HepG2 (cell line): Measurements from ENCODE around the gene RHD. TPM values are rescaled to one million over a fixed set of nuclear protein-coding genes. Genes with fewer than 3 reads are reported as not detected.
A peak's percentile ranks its signal among the peaks of the same experiment; 100 is the strongest.

Experiments
- FOSL2 ChIP-seq: sonication (generic); formaldehyde crosslinking; IDR thresholded peaks from 2 replicates; pipeline ENCODE4 v1.4.0; 2020; ENCODE audit warnings: missing genetic modification reagents
- FOXO1 ChIP-seq: sonication (generic); formaldehyde crosslinking; IDR thresholded peaks from 2 replicates; pipeline ENCODE4 v1.4.0; 2020; ENCODE audit warnings: missing genetic modification reagents
- HDAC2 ChIP-seq: sonication (generic); formaldehyde crosslinking; IDR thresholded peaks from 2 replicates; pipeline ENCODE4 v1.4.0; 2020; ENCODE audit warnings: missing genetic modification reagents
- HDAC6 ChIP-seq: fragments of 200-600 bp; sonication (generic); IDR thresholded peaks from 2 replicates; pipeline ENCODE4 v1.7.0; 2017; ENCODE audit warnings: mild to moderate bottlenecking, antibody characterized with exemption, low read length, low read depth
- IRF1 ChIP-seq: sonication (generic); formaldehyde crosslinking; IDR thresholded peaks from 2 replicates; pipeline ENCODE4 v1.4.0; 2020; ENCODE audit warnings: low read depth, mild to moderate bottlenecking, missing genetic modification reagents
- IRF2 ChIP-seq: IDR thresholded peaks from 2 replicates; pipeline ENCODE4 v1.6.1; 2018; ENCODE audit warnings: missing genetic modification reagents, missing compliant biosample characterization
- RBFOX2 ChIP-seq: fragments of 200-400 bp; formaldehyde crosslinking; IDR thresholded peaks from 2 replicates; pipeline ENCODE4 v1.6.1; 2017; ENCODE audit warnings: low read depth, mild to moderate bottlenecking, low read length
- SATB2 ChIP-seq: sonication (generic); formaldehyde crosslinking; IDR thresholded peaks from 2 replicates; pipeline ENCODE4 v1.5.0; 2020; ENCODE audit warnings: missing genetic modification reagents
- SETDB1 ChIP-seq: sonication (generic); formaldehyde crosslinking; IDR thresholded peaks from 2 replicates; pipeline ENCODE4 v1.5.1; 2020; ENCODE audit warnings: missing genetic modification reagents, mild to moderate bottlenecking, borderline replicate concordance
- SNRNP70 ChIP-seq: fragments of 200-400 bp; formaldehyde crosslinking; IDR thresholded peaks from 2 replicates; pipeline ENCODE4 v1.6.1; 2017; ENCODE audit warnings: mild to moderate bottlenecking, low read depth, low read length, moderate library complexity
- ZEB1 ChIP-seq: IDR thresholded peaks from 2 replicates; pipeline ENCODE4 v1.6.1; 2012; ENCODE audit warnings: mild to moderate bottlenecking, low read depth, inconsistent platforms; ENCODE audit not compliant: insufficient replicate concordance
- ZNF460 ChIP-seq: sonication (generic); formaldehyde crosslinking; IDR thresholded peaks from 2 replicates; pipeline ENCODE4 v1.5.1; 2020; ENCODE audit warnings: missing genetic modification reagents, mild to moderate bottlenecking, borderline replicate concordance
- ZNF550 ChIP-seq: sonication (generic); formaldehyde crosslinking; IDR thresholded peaks from 2 replicates; pipeline ENCODE4 v1.4.0; 2020; ENCODE audit warnings: mild to moderate bottlenecking, missing genetic modification reagents, borderline replicate concordance
- ZNF724P ChIP-seq: sonication (generic); formaldehyde crosslinking; IDR thresholded peaks from 2 replicates; pipeline ENCODE4 v1.8.0; 2022; ENCODE audit warnings: missing genetic modification reagents, borderline replicate concordance
- ZNF839 ChIP-seq: sonication (generic); formaldehyde crosslinking; IDR thresholded peaks from 2 replicates; pipeline ENCODE4 v1.4.0; 2020; ENCODE audit warnings: missing genetic modification reagents, mild to moderate bottlenecking, borderline replicate concordance
- ZNF879 ChIP-seq: sonication (generic); formaldehyde crosslinking; IDR thresholded peaks from 2 replicates; pipeline ENCODE4 v1.8.1; 2023; ENCODE audit warnings: missing genetic modification reagents
- polyA plus RNA-seq, 8 experiments: library from polyadenylated mRNA; depleted of rRNA in 3 of 8; stranded (reverse) in 7 of 8; unstranded in 1 of 8; fragments of >200 nt; fragmentation: Illumina TruSeq in 4 of 8; extraction: Trizol in 4 of 8; gene quantifications; 2 replicates each; pipeline versions ENCODE4 v1.2.1 to v1.2.3, GENCODE V29; 2011 to 2016; ENCODE audit warnings: low read depth in 4 of 8, missing spikeins in 1 of 8, mixed read lengths in 1 of 8; ENCODE audit not compliant: insufficient read depth in 1 of 8
- total RNA-seq, 5 experiments: library from RNA; depleted of rRNA; stranded (reverse); fragments of >200 nt; fragmentation: Illumina TruSeq; extraction: Trizol; gene quantifications; 2 replicates each; pipeline ENCODE4 v1.2.3, GENCODE V29; 2016; ENCODE audit warnings: low read depth in 1 of 5
- TF ChIP-seq, protein P1 (sequence below): sonication (generic); formaldehyde crosslinking; IDR thresholded peaks from 2 replicates; pipeline ENCODE4 v1.9.0; 2021; ENCODE audit warnings: mild to moderate bottlenecking, missing genetic modification reagents
- TF ChIP-seq, protein P2 (sequence below): IDR thresholded peaks from 2 replicates; pipeline ENCODE4 v1.6.1; 2016; ENCODE audit warnings: control low read depth
- TF ChIP-seq, protein P3 (sequence below): sonication (generic); formaldehyde crosslinking; IDR thresholded peaks from 2 replicates; pipeline ENCODE4 v1.4.0; 2020; ENCODE audit warnings: mild to moderate bottlenecking, low read depth, missing genetic modification reagents

The RHD gene
- total and polyA plus RNA-seq, 2 of the 13 experiments (the other 11 are each of a cell fraction or from before 2014, with no cell fraction given) = not detected

GRCh38 chr1:25239681-25240541 lies 32.4 kb upstream of the RHD start (continued):
- TF ChIP-seq, protein P1, sequence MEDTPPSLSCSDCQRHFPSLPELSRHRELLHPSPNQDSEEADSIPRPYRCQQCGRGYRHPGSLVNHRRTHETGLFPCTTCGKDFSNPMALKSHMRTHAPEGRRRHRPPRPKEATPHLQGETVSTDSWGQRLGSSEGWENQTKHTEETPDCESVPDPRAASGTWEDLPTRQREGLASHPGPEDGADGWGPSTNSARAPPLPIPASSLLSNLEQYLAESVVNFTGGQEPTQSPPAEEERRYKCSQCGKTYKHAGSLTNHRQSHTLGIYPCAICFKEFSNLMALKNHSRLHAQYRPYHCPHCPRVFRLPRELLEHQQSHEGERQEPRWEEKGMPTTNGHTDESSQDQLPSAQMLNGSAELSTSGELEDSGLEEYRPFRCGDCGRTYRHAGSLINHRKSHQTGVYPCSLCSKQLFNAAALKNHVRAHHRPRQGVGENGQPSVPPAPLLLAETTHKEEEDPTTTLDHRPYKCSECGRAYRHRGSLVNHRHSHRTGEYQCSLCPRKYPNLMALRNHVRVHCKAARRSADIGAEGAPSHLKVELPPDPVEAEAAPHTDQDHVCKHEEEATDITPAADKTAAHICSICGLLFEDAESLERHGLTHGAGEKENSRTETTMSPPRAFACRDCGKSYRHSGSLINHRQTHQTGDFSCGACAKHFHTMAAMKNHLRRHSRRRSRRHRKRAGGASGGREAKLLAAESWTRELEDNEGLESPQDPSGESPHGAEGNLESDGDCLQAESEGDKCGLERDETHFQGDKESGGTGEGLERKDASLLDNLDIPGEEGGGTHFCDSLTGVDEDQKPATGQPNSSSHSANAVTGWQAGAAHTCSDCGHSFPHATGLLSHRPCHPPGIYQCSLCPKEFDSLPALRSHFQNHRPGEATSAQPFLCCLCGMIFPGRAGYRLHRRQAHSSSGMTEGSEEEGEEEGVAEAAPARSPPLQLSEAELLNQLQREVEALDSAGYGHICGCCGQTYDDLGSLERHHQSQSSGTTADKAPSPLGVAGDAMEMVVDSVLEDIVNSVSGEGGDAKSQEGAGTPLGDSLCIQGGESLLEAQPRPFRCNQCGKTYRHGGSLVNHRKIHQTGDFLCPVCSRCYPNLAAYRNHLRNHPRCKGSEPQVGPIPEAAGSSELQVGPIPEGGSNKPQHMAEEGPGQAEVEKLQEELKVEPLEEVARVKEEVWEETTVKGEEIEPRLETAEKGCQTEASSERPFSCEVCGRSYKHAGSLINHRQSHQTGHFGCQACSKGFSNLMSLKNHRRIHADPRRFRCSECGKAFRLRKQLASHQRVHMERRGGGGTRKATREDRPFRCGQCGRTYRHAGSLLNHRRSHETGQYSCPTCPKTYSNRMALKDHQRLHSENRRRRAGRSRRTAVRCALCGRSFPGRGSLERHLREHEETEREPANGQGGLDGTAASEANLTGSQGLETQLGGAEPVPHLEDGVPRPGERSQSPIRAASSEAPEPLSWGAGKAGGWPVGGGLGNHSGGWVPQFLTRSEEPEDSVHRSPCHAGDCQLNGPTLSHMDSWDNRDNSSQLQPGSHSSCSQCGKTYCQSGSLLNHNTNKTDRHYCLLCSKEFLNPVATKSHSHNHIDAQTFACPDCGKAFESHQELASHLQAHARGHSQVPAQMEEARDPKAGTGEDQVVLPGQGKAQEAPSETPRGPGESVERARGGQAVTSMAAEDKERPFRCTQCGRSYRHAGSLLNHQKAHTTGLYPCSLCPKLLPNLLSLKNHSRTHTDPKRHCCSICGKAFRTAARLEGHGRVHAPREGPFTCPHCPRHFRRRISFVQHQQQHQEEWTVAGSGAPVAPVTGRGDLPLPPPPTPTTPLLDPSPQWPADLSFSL (CRISPR knock-in tag) = no peak
- TF ChIP-seq FOSL2 (CRISPR knock-in tag) (no peak), ZNF724P (CRISPR knock-in tag) (peak; percentile 73; the same call in 1 of the 2 replicates), SETDB1 (CRISPR knock-in tag) (no peak), HDAC6 (no peak), IRF1 (CRISPR knock-in tag) (no peak), FOXO1 (CRISPR knock-in tag) (peak; percentile 55; the same call in 1 of the 2 replicates), RBFOX2 (peak; percentile 83), IRF2 (CRISPR knock-in tag) (peak; percentile 67; the same call in 1 of the 2 replicates), ZNF839 (CRISPR knock-in tag) (0 out of 2 replicates have a peak, but pooled peaks have one; percentile 30), HDAC2 (CRISPR knock-in tag) (no peak), ZNF879 (CRISPR knock-in tag) (no peak), SNRNP70 (no peak), ZEB1 (no peak), ZNF550 (no peak), SATB2 (CRISPR knock-in tag) (no peak), ZNF460 (CRISPR knock-in tag) (no peak)
- TF ChIP-seq, protein P2, sequence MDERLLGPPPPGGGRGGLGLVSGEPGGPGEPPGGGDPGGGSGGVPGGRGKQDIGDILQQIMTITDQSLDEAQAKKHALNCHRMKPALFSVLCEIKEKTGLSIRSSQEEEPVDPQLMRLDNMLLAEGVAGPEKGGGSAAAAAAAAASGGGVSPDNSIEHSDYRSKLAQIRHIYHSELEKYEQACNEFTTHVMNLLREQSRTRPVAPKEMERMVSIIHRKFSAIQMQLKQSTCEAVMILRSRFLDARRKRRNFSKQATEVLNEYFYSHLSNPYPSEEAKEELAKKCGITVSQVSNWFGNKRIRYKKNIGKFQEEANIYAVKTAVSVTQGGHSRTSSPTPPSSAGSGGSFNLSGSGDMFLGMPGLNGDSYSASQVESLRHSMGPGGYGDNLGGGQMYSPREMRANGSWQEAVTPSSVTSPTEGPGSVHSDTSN = no peak
- TF ChIP-seq, protein P3, sequence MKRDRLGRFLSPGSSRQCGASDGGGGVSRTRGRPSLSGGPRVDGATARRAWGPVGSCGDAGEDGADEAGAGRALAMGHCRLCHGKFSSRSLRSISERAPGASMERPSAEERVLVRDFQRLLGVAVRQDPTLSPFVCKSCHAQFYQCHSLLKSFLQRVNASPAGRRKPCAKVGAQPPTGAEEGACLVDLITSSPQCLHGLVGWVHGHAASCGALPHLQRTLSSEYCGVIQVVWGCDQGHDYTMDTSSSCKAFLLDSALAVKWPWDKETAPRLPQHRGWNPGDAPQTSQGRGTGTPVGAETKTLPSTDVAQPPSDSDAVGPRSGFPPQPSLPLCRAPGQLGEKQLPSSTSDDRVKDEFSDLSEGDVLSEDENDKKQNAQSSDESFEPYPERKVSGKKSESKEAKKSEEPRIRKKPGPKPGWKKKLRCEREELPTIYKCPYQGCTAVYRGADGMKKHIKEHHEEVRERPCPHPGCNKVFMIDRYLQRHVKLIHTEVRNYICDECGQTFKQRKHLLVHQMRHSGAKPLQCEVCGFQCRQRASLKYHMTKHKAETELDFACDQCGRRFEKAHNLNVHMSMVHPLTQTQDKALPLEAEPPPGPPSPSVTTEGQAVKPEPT (CRISPR knock-in tag) = no peak
